GM12892 (cell line): ENCODE results near the gene PRSS27.

ENCODE experiments used
- POLR2A ChIP-seq: IDR thresholded peaks from 2 replicates; pipeline ENCODE4 v1.6.1; 2011; ENCODE audit warnings: low read depth, low read length, control low read depth
- POLR2AphosphoS5 ChIP-seq: IDR thresholded peaks from 2 replicates; pipeline ENCODE4 v1.6.1; 2011; ENCODE audit warnings: low read depth, low read length, control low read depth

GRCh38 chr16:2769675-2770056 is 49.6 kb upstream of the PRSS27 start:
- TF ChIP-seq POLR2A, result no peak
- TF ChIP-seq POLR2AphosphoS5, result 0 out of 2 replicates have a peak, but pooled peaks have one; percentile 5
